ENCODE data around the gene PROCA1.

DNA sequence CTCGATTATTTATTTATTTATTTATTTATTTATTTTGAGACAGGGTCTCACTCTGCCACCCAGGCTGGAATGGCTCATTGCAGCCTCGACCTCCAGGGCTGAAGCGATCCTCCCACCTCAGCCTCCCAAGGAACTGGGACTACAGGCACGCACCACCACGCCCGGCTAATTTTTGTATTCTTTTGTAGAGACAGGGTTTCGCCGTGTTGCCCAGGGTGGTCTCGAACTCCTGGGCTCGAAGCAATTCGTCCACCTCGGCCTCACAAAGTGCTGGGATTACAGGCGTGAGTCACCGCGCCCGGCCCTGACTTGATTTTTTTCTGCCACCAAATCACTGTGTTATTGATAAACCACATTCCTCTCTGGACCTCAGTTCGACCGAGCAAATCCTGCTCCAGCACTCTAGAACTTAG lies 7.3 kb upstream of the PROCA1 start:
- TF ChIP-seq CTCF (IDR thresholded peaks at IDR 0.05; ENCODE audit: insufficient read depth, low read length, poor library complexity, severe bottlenecking) (no peak), EZH2phosphoT487 (conservative IDR thresholded peaks at IDR 0.05; ENCODE audit: low read length) (no peak)

Measured in SU-DHL-6 (cell line).